SK-N-SH (cell line): ENCODE results near the gene MFSD12. TPM values are rescaled to one million over a fixed set of nuclear protein-coding genes. Genes with fewer than 3 reads are reported as not detected.

Experiments
- CTCF ChIA-PET: fragments of 300-600, 350-600 bp; formaldehyde crosslinking; extraction: SDS; loops from one replicate; lab custom pipeline; 2021; lab: Yijun Ruan, JAX
- POLR2A ChIA-PET: fragments of 350-600 bp; sonication (Branson Sonifier 250); formaldehyde crosslinking; extraction: SDS; loops from one replicate; lab custom pipeline; 2020; ENCODE audit warnings: antibody characterized with exemption, inconsistent platforms; lab: Yijun Ruan, JAX
- DNase-seq: peaks from one replicate; pipeline ENCODE4 v3.0.0; 2012
- H2AFZ ChIP-seq: fragments of 200-600 bp; sonication (generic); 2 replicates; pipeline ENCODE4 v1.8.1; 2016; ENCODE audit warnings: antibody characterized with exemption, mild to moderate bottlenecking, low read depth
- H3F3A ChIP-seq: fragments of 200-600 bp; sonication (generic); replicated peaks from 2 replicates; pipeline ENCODE3; 2016; ENCODE audit warnings: antibody characterized with exemption, mild to moderate bottlenecking; ENCODE audit not compliant: insufficient read depth
- H3K27ac ChIP-seq, 2 experiments: fragments of 200-500 bp in 1 of 2; fragments of 200-600 bp in 1 of 2; sonication (Bioruptor generic) in 1 of 2; sonication (generic), shearing (Covaris generic) in 1 of 2; 2 replicates each; pipeline versions ENCODE4 v1.5.1 to v1.6.1; 2014 to 2016; ENCODE audit warnings: low read depth in 2 of 2, inconsistent platforms in 1 of 2, low read length in 1 of 2, mild to moderate bottlenecking in 1 of 2, mixed read lengths in 1 of 2
- H3K27me3 ChIP-seq: fragments of 200-600 bp; sonication (generic), shearing (Covaris generic); 2 replicates; pipeline ENCODE4 v1.6.1; 2016; ENCODE audit warnings: mixed run types; ENCODE audit not compliant: insufficient read depth
- H3K36me3 ChIP-seq, 2 experiments: fragments of 200-500 bp in 1 of 2; fragments of 200-600 bp in 1 of 2; sonication (Bioruptor generic) in 1 of 2; sonication (generic) in 1 of 2; replicated peaks in 1 of 2; 2 replicates each; pipeline versions ENCODE3 to v1.5.1; 2014 to 2016; ENCODE audit warnings: low read length in 1 of 2, mild to moderate bottlenecking in 1 of 2; ENCODE audit not compliant: insufficient read depth in 2 of 2, control insufficient read depth in 1 of 2
- H3K4me1 ChIP-seq, 2 experiments: fragments of 200-500 bp in 1 of 2; fragments of 200-600 bp in 1 of 2; sonication (Bioruptor generic) in 1 of 2; sonication (generic), shearing (Covaris generic) in 1 of 2; 2 replicates each; pipeline versions ENCODE4 v1.5.1 to v1.6.1; 2014 to 2016; ENCODE audit warnings: low read depth in 1 of 2, low read length in 1 of 2, mixed run types in 1 of 2; ENCODE audit not compliant: insufficient read depth in 2 of 2, control insufficient read depth in 1 of 2
- H3K4me2 ChIP-seq: fragments of 200-600 bp; sonication (generic), shearing (Covaris generic); 2 replicates; pipeline ENCODE4 v1.6.1; 2017; ENCODE audit warnings: mixed run types
- H3K4me3 ChIP-seq, 2 experiments: fragments of 200-500 bp in 1 of 2; fragments of 200-600 bp in 1 of 2; sonication (Bioruptor generic) in 1 of 2; sonication (generic), shearing (Covaris generic) in 1 of 2; 2 replicates each; pipeline versions ENCODE4 v1.5.1 to v1.8.1; 2014 to 2016; ENCODE audit warnings: low read depth in 2 of 2, inconsistent platforms in 1 of 2, low read length in 1 of 2, mild to moderate bottlenecking in 1 of 2, mixed read lengths in 1 of 2, moderate library complexity in 1 of 2
- H3K79me2 ChIP-seq: fragments of 200-600 bp; sonication (generic); 2 replicates; pipeline ENCODE4 v1.8.1; 2017; ENCODE audit warnings: mild to moderate bottlenecking; ENCODE audit not compliant: insufficient read depth
- H3K9ac ChIP-seq: fragments of 200-600 bp; sonication (generic); 2 replicates; pipeline ENCODE4 v1.6.1; 2017; ENCODE audit warnings: mixed run types
- H3K9me2 ChIP-seq: fragments of 200-600 bp; sonication (generic); 2 replicates; pipeline ENCODE4 v1.6.1; 2017; ENCODE audit warnings: mixed run types
- H3K9me3 ChIP-seq: fragments of 200-600 bp; sonication (generic); 2 replicates; pipeline ENCODE4 v1.6.1; 2017; ENCODE audit warnings: mixed run types, mild to moderate bottlenecking, moderate library complexity
- H4K20me1 ChIP-seq: fragments of 200-600 bp; sonication (generic); 2 replicates; pipeline ENCODE4 v1.6.1; 2017; ENCODE audit warnings: mild to moderate bottlenecking, mixed run types; ENCODE audit not compliant: insufficient read depth
- CHD2 ChIP-seq: fragments of 150-350 bp; IDR thresholded peaks from 2 replicates; pipeline ENCODE4 v1.6.1; 2018; ENCODE audit warnings: low read length; ENCODE audit not compliant: partially characterized antibody
- CTCF ChIP-seq: fragments of 200-600 bp; sonication (generic); IDR thresholded peaks from 2 replicates; pipeline ENCODE4 v1.6.1; 2017; ENCODE audit warnings: antibody characterized with exemption, mild to moderate bottlenecking, moderate library complexity
- EZH2phosphoT487 ChIP-seq: fragments of 200-600 bp; sonication (generic); IDR thresholded peaks from 2 replicates; pipeline ENCODE4 v1.6.1; 2017; ENCODE audit warnings: low read depth, mixed run types, mild to moderate bottlenecking, antibody characterized with exemption, moderate library complexity, borderline replicate concordance
- FOSL2 ChIP-seq: IDR thresholded peaks from 2 replicates; pipeline ENCODE4 v1.4.0; 2012; ENCODE audit warnings: low read depth, mild to moderate bottlenecking, moderate library complexity, borderline replicate concordance
- GABPA ChIP-seq: IDR thresholded peaks from 2 replicates; pipeline ENCODE4 v1.4.0; 2012; ENCODE audit warnings: low read depth, mild to moderate bottlenecking
- GATA2 ChIP-seq: sonication (generic); formaldehyde crosslinking; IDR thresholded peaks from 2 replicates; pipeline ENCODE4 v1.5.0; 2020; ENCODE audit warnings: mild to moderate bottlenecking, missing genetic modification reagents
- JUND ChIP-seq: IDR thresholded peaks from 2 replicates; pipeline ENCODE4 v1.4.0; 2012
- MEF2A ChIP-seq: IDR thresholded peaks from 2 replicates; pipeline ENCODE4 v1.4.0; 2012; ENCODE audit warnings: low read depth, borderline replicate concordance
- MXI1 ChIP-seq: IDR thresholded peaks from 2 replicates; pipeline ENCODE4 v1.6.1; 2012; ENCODE audit warnings: mild to moderate bottlenecking, low read depth, low read length, improper control_type of control experiment
- PBX3 ChIP-seq: IDR thresholded peaks from 2 replicates; pipeline ENCODE4; 2012
- POLR2AphosphoS5 ChIP-seq: IDR thresholded peaks from 2 replicates; pipeline ENCODE4 v1.6.1; 2012; ENCODE audit warnings: low read depth, low read length
- RAD21 ChIP-seq: IDR thresholded peaks from 2 replicates; pipeline ENCODE4 v1.6.1; 2012; ENCODE audit warnings: mild to moderate bottlenecking, low read length
- RCOR1 ChIP-seq: fragments of 150-350 bp; IDR thresholded peaks from 2 replicates; pipeline ENCODE4 v1.6.1; 2017; ENCODE audit warnings: antibody characterized with exemption, low read length
- RFX5 ChIP-seq: IDR thresholded peaks from 2 replicates; pipeline ENCODE4 v1.6.1; 2012; ENCODE audit warnings: mild to moderate bottlenecking, improper control_type of control experiment, low read length
- RXRA ChIP-seq: IDR thresholded peaks from 2 replicates; pipeline ENCODE4 v1.4.0; 2012; ENCODE audit warnings: low read depth, mild to moderate bottlenecking, borderline replicate concordance
- SIN3A ChIP-seq: IDR thresholded peaks from 2 replicates; pipeline ENCODE4 v1.6.1; 2012; ENCODE audit warnings: low read depth, mild to moderate bottlenecking, low read length, moderate library complexity, borderline replicate concordance
- TEAD4 ChIP-seq: IDR thresholded peaks from 2 replicates; pipeline ENCODE4 v1.4.0; 2012; ENCODE audit warnings: mild to moderate bottlenecking, borderline replicate concordance; ENCODE audit not compliant: insufficient read depth
- USF1 ChIP-seq: IDR thresholded peaks from 2 replicates; pipeline ENCODE4 v1.4.0; 2012; ENCODE audit warnings: low read depth, borderline replicate concordance
- USF2 ChIP-seq: fragments of 150-350 bp; IDR thresholded peaks from 2 replicates; pipeline ENCODE4 v1.6.1; 2017; ENCODE audit warnings: antibody characterized with exemption, low read length, low read depth, borderline replicate concordance
- YY1 ChIP-seq: IDR thresholded peaks from 2 replicates; pipeline ENCODE4 v1.4.0; 2012; ENCODE audit warnings: low read depth, mild to moderate bottlenecking
- WGBS: methylation state at CpG from one replicate; pipeline ENCODE4 v1.1.6; 2017; ENCODE audit warnings: low lambda C conversion rate; 5-methylcytosine and 5-hydroxymethylcytosine counted together
- polyA plus RNA-seq, 3 experiments: library from polyadenylated mRNA; depleted of rRNA; stranded (reverse); fragments of >200 nt; gene quantifications; 2 replicates each; pipeline ENCODE4 v1.2.3, GENCODE V29; 2012

MFSD12 gene
- polyA plus RNA-seq, 1 of the 3 experiments (the other 2 are of a cell fraction) = 53.3 TPM

- TF ChIP-seq RFX5 = no peak
- TF ChIP-seq, all 33 proteins: peak for 0
These were observed 34.7 kb downstream of the MFSD12 start (continued) for GRCh38 chr19:3522421-3523360.

GRCh38 chr19:3521104-3521445 lies 36.3 kb downstream of the MFSD12 start:
- H3K9me2 ChIP-seq = no peaks in the 10 kb centered on the region
- no peak overlapping the region for H3K4me2 ChIP-seq
- no peaks in the 10 kb centered on the region for H3F3A ChIP-seq
- ChIA-PET POLR2A (no interaction called here), CTCF (no interaction called here)
- H4K20me1 ChIP-seq = peaks cover 73% of the 10 kb centered on the region
- no peak overlapping the region for H2AFZ ChIP-seq
- no peak overlapping the region for H3K4me3 ChIP-seq
- peaks cover 79% of the 10 kb centered on the region for H3K79me2 ChIP-seq
- no peaks in the 10 kb centered on the region for H3K9me3 ChIP-seq
- H3K36me3 ChIP-seq = peaks cover 7 to 27% of the 10 kb centered on the region in 2 experiments
- WGBS = 89% methylated on average over 7 of the region's 7 CpGs
- H3K4me1 ChIP-seq = peaks cover 0 to 20% of the 10 kb centered on the region in 2 experiments; a peak in 1 of 4 replicates
- TF ChIP-seq MXI1 (no peak), FOSL2 (no peak), JUND (no peak), RCOR1 (no peak), RXRA (no peak), SIN3A (no peak), GABPA (no peak), RAD21 (no peak), CTCF (no peak), CHD2 (no peak), USF1 (no peak), PBX3 (no peak), TEAD4 (no peak), MEF2A (no peak), USF2 (no peak), GATA2 (CRISPR knock-in tag) (no peak), EZH2phosphoT487 (no peak), POLR2AphosphoS5 (no peak), RFX5 (no peak), YY1 (no peak)
- no peak overlapping the region for H3K9ac ChIP-seq
- no peaks in the 10 kb centered on the region for H3K27me3 ChIP-seq
- H3K27ac ChIP-seq = no peak overlapping the region; a peak in 1 of 4 replicates
- no peak for DNase-seq
